LNCaP clone FGC (cell line): ENCODE measurements around the gene PTPRD.

ENCODE experiments used
- DNase-seq: peaks from one replicate; pipeline ENCODE4 v3.0.0-alpha.2; 2011; ENCODE audit warnings: low read depth
- H3K4me3 ChIP-seq: 2 replicates; pipeline ENCODE4 v1.5.1; 2011; ENCODE audit warnings: mild to moderate bottlenecking, low read depth, low read length, control low read depth
- TF ChIP-seq, protein P1 (sequence below): IDR thresholded peaks from 2 replicates; pipeline ENCODE4 v1.5.1; 2012; ENCODE audit warnings: mild to moderate bottlenecking; ENCODE audit not compliant: control insufficient read depth, insufficient read depth; ENCODE audit errors: extremely low read depth

The PTPRD gene

DNA sequence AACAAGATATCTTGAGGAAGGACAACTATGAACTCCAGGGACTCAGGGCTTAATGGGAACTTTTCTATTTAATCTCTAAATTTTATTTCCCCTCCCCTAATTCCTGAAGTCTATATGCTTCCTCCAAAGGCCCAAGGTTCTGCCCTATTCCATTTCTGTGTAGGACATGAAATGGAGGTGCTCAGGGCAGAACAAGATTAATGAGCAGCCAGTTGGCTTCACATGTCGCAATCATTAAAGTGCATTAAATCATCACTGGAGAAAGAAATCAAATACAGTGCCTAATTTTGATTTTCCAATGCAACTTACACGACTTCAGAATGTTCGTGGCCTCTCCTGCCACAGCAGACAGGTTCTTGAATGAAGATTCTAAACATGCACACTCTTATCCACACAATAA, 862.1 kb downstream of the PTPRD start:
- TF ChIP-seq, protein P1, sequence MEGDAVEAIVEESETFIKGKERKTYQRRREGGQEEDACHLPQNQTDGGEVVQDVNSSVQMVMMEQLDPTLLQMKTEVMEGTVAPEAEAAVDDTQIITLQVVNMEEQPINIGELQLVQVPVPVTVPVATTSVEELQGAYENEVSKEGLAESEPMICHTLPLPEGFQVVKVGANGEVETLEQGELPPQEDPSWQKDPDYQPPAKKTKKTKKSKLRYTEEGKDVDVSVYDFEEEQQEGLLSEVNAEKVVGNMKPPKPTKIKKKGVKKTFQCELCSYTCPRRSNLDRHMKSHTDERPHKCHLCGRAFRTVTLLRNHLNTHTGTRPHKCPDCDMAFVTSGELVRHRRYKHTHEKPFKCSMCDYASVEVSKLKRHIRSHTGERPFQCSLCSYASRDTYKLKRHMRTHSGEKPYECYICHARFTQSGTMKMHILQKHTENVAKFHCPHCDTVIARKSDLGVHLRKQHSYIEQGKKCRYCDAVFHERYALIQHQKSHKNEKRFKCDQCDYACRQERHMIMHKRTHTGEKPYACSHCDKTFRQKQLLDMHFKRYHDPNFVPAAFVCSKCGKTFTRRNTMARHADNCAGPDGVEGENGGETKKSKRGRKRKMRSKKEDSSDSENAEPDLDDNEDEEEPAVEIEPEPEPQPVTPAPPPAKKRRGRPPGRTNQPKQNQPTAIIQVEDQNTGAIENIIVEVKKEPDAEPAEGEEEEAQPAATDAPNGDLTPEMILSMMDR: no peak
- DNase-seq: no peak
- H3K4me3 ChIP-seq: no peak overlapping the region

DNA sequence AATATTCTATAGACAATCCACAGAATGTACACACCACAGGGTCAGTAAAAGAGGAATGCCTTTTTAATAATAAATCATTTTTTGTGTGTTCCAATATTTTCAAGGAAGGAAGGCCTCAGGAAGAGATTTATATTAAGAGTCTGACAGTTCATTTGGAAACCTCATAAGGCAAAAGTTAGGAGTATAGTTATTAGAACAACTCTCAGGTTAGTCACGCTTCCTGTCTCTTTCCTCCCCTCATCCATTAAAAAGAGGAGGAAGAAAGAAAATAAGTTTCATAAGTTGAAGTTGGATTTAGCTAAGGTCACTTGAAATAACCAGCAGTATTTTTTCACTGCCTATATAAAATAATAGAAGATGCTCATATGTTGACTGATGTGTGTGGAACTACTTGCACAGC, 863.2 kb downstream of the PTPRD start:
- TF ChIP-seq, protein P1: no peak
- H3K4me3 ChIP-seq: no peak overlapping the region
- no peak for DNase-seq

GRCh38 chr9:9747787-9748186, 865.0 kb downstream of the PTPRD start:
- TF ChIP-seq, protein P1: no peak
- H3K4me3 ChIP-seq: no peak overlapping the region
- no peak for DNase-seq

GRCh38 chr9:9746826-9747225, 866.0 kb downstream of the PTPRD start:
- TF ChIP-seq, protein P1: no peak
- no peak overlapping the region for H3K4me3 ChIP-seq
- no peak for DNase-seq

GRCh38 chr9:9743822-9744221, 869.0 kb downstream of the PTPRD start:
- DNase-seq: no peak
- TF ChIP-seq, protein P1: no peak

GRCh38 chr9:9730174-9730573, 882.6 kb downstream of the PTPRD start:
- TF ChIP-seq, protein P1: no peak
- no peak overlapping the region for H3K4me3 ChIP-seq
- no peak for DNase-seq

More at GRCh38 chr9:9743822-9744221, 869.0 kb downstream of the PTPRD start:
- no peak overlapping the region for H3K4me3 ChIP-seq

DNA sequence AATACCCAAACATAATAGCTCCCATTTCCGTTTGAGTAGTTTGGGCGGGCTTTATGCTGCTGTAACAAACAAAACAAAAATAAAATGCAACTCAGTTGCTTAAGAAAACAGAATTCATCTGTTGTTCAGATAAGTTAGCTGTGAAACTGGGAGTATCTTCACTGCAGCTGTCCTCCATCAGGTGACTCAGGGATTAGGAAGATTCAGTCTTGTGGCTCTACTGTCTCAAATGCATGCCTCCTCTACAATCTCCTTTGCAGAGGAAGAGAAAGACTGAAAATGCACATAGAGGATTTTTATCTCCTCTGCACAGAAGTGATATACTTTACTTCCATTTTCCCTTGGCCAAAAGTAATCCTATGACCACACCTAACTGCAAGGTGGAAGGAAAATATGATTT, 883.7 kb downstream of the PTPRD start:
- TF ChIP-seq, protein P1: no peak
- no peak overlapping the region for H3K4me3 ChIP-seq
- DNase-seq: no peak
